GM21717 (cell line): Measurements from ENCODE around the gene TGIF2.
"Not testable (repeated sequence)": the region's sequence is repeated elsewhere in the genome, so short reads cannot be mapped to it uniquely, and the experiment has no call there.

Experiments
- ATAC-seq: cut with Tn5 transposase; IDR thresholded peaks from one replicate; pipeline ENCODE4 v1.9.1; 2021; ENCODE audit warnings: mild to moderate bottlenecking, moderate library complexity; ENCODE audit not compliant: unreplicated experiment

TGIF2 gene

DNA sequence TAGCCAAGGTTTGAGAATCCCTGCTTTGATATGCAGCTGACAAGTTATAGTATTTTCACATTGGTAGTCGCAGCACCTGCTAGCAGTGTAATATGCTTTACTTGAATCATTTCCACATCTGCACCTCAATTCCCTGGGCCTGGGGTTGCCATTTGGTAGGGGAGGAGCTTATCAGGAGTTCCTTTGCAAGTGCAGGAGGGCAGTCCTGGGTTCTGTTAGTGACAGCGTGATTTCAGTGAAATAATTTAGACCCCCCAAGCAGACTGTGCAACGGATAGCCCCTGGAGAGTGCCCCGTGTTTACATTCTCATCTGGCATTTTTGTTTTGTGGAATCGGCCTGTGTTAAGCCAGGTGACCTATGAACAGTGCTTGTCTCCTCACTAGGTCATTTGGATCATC lies 38.2 kb downstream of the TGIF2 start:
- ATAC-seq, result no peak

DNA sequence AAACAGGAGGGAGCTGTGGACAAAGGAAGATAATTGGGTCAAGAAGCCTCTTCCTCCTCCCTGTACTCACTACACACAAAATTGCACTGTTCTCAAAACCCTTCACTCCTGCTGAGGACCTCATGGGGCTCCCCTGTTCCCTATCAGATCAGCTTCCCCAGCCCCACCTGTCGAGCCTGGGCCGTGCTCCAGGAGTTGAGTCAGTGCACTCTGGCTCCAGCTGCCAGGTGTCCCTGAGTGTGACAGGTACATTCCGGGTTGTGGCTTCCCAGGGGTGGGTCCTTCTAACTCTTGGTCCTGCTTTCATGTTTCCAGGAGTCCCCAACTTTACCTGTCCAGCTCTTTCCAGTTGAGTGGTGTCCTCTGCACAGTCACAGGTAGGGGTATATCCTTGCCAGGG lies 40.6 kb downstream of the TGIF2 start:
- ATAC-seq, result no peak

DNA sequence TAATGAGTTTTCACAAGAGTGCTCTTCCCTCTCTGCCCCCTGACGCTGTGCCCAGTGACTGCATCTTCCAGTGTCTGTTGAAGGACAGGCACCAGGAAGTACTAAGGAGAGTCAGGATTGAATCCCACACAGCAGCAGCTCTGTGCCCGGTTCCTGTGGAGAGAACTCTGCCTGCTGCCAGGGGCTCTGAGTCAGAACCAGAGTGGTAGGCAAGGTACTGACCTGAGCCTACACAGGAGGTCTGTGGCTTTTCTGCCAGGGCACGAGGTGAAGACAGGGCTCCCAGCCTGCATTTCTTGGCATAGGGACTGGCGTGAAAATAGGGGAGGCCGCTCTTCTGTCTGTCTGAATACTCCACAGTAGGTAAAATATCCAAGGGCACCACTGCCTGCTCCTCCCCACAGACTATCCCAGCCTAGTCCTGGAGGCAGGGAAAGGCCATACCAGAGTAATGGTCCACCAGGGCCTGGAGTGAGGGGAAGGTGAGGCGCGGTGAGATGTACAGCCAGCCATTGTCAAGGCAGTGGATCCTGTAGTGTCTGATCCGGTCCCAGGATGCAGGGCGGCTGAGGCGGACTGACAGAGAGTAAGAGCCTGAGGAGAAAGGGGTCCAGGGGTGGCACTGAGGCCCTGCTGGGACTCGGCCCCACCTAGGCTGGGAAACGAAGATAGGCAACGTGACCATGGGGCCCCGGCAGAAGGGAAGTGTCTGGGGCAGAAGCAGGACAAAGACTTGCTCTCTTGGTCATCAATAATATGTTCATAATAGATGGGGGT lies 41.6 kb downstream of the TGIF2 start:
- ATAC-seq, result no peak

DNA sequence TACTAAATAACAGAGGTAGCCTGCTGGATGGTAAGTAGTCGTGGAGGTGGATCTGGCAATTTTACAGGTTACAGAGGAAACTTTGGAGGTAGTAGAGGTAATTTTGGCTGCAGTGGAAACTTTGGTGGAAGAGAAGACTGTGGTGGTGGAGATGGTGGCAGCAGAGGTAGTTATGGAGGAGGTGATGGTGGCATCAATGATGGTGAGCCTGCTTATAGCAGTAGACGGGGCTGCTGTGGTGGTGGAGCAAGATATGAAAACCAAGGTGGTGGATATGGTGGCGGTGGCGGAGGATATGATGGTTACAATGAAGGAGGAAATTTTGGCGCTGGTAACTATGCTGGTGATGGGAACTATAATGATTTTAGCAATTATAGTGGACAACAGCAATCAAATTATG lies 47.5 kb downstream of the TGIF2 start:
- no peak for ATAC-seq

DNA sequence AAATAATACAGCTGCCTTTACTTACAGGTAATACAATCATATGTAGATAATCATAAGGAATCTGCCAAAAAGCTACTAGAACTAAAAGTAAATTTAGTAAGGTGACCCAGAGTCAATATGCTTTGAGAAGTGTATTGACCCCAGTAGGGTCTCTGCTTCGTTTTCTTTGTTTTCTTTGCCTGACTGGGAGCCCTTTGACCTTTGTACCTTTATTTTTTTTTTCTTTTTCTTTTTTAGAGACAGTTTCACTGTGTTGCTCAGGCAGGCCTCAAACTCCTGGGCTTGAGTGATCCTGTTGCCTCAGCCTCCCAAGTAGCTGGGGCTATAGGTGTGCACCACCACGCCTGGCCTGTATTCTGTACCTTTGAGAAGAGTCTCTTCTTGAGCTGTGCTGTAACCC lies 50.0 kb downstream of the TGIF2 start:
- no peak for ATAC-seq

DNA sequence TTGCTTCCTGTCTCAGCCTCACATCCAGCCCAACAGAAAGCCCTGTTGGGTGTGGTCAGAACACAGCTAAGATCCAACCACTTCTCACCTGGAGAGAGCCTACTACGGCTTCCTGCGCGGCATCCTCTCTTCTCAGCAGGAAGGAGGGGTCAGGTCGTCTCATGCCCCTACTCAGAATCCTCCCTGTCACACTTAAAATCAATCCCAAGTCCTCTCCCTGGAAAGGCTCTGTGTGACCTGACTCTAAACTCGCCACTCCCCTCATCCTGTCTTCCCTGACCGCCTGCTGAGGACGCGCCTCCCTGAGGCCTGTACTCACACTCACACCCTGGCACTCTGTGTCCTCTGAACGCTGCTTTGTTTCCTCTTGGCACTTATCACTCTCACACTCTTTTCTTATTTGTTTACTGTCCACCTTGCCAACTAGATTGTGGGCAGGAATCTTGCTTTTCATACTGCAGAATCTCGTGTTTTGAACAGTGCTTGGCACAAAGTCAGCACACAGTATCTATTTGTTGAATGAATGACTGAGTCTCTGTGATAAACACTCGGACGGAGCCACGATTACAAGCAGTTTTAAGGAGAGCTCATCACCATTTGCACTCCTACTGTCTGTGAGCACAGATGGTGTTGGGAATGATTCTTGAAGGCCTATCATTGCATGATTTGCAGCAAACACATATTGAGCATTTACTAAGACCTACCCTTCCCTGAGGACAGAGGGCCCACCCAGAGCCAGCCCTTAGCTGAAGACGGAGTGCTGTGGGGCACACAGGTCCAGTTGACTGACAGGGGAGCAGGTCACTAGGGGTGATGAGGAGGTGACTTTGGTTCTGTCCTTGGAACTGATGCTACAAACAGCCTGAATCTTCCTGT lies 50.9 kb downstream of the TGIF2 start:
- no peak for ATAC-seq

DNA sequence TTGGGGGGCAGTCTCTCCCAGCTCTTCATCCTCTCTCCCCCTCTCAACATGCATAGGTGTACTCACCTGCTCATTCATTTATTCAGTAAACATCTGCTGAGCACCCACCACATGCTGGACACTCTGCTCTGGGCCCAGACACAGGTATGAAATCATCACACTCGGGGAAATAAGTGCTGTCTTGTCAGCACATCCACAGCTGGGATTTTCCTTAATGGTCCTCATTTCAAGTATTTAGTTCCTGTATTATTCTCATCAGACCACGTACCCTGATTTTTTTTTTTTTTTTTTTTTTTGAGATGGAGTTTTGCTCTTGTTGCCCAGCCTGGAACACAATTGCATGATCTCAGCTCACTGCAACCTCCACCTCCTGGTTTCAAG lies 51.5 kb downstream of the TGIF2 start:
- ATAC-seq, result no peak

DNA sequence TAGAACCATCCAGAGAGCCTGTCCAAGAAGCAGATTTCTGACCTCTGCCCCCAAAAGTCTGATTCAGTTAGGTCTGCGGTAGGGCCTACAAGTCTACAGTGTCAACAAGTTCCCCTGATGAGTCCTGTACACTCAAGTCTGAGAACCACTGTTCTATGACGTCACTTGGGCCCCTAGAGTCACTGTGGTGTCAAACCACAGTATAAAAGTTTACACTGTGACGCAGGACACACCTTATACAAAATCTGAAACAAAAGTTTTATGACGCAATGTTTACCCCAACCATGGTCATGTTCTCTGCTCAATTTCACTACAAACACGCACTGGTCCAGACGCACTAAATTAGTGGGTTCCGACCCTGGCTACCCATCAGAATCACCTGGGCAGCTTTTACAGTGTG lies 54.7 kb downstream of the TGIF2 start:
- ATAC-seq, result no peak

DNA sequence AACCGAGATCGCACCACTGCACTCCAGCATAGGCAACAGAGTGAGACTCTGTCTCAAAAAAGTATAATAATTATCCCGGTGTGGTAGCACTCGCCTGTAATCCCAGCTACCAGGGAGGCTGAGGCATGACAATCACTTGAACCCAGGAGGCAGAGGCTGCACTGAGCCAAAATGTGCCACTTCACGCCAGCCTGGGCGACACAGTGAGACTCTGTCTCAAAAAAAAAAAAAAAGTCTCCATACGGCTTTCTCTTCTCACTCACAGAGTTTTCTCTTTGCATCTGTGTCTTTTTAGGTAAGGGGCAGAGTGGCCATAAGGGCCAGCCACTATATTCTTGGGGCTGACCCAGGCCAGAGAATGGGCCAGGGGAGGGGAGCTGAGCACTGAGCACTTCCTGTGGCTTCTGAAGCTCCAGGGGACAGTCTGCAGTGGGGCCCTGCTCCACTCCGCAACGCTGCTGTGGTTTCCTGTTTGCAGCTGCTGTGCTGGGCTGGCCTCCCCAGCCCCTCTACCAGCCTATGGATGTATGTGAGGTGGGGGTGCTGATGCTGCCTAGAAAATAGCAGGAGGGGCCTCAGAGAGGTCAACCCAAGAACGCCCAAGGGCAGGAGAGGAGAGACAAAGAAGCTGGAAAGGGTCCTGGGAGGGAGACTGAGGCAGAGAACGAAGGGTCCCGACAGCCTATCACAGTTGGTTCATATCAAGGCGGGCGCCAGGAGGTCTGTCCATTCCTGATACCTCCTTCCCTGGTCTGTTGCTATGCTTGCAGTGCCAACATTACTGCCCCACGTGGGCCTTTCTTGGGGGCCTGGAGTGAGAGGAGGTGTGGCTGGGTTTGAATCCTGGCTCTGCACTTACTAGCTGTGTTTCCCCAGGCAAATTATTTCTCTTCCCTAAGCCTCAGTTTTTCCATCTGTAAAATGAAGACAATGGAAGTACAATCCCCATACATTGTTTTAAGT lies 56.6 kb downstream of the TGIF2 start:
- no peak for ATAC-seq

DNA sequence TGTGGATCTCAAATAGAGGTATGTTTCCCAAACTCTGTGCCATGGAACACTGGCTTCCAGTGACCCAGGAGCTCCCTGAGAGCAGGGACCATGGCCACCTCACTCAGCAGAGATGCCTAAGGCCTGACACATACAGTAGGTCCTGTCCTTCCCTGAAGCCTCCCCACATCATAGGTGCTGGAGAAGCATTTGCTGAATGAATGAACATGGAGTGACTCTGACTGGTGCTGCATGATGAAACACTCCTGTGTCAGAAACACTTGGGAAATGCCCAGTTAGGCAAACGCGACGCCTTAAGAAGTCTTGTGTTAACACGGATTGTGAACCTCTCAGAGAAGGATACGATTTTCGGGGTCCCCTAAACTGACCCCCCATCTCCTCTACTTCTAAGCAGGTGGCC lies 58.2 kb downstream of the TGIF2 start:
- ATAC-seq, result no peak

DNA sequence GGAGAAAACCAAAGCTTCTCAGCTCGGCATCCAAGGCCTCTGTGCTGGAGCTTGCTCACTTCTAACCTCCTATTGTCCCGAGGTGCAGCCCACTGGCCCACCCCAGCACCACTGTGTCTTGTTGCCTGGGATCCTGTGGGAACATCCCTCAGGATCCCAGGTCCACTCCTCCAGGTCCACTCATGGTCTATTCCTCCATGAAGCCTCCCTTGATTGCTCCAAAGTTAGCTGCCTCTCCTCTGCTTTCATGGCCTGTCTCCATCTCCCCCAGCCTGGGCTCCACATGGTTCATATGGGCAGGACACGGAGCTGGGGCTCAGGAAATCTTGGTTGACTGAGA lies 58.7 kb downstream of the TGIF2 start:
- no peak for ATAC-seq

DNA sequence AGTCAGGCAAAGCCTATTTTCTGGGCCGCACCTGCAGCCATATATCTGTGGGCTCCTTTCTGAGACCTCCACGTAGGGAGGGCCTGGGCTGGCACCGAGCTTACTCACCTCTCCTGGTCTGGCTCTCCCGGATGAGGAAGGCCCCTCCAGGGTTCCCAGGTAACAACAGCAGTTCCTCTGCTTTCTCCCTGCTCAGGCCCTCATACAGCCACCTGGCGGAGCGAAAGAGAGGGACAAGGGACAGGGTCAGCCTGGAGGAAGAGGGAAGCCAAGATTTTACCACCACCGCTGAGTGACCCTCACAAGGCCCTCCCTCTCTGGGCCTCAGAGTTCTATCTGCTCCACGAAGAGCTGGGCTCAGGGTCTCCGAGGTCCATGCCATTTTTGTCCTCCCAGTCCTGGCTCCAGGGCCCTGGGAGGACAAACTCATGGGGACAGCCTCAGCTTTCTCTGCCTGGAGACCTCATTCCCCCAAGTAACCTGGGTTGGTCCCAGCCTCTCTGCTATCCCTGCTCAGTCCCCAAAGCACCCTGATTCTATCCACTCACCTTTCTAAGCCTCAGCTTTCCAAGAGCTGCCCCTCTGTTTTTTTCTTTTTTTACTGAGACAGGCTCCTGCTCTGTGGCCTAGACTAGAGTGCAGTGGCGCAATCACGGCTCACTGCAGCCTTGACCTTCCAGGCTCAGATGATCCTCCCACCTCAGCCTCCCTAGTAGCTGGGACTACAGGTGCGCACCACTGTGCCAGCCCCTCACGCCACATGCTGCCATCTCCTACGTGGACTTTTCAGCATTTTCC lies 59.3 kb downstream of the TGIF2 start:
- no peak for ATAC-seq

DNA sequence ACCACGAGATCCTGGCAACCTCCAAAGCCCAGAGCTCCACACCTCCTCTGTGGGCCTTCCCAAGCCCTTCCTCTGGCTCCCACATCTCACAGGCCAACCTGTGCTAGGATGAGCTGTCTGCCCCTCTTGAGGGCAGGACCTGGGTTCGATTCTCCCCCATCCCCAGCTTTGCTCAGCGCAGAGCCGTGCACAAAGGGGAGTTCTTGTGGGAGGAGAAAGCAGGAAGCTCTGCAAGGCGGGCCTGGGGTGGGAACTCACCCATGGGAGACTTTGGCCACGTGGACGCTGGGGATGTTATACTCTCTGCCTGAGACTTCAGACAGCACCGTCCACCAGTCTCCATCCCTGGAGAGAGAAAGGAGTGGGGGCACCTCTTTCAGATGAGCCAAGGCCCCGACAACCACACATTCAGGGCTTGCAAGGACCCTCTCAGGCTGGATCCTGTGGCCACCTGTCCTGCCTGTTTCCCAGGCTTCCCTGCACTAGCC lies 59.9 kb downstream of the TGIF2 start:
- no peak for ATAC-seq

DNA sequence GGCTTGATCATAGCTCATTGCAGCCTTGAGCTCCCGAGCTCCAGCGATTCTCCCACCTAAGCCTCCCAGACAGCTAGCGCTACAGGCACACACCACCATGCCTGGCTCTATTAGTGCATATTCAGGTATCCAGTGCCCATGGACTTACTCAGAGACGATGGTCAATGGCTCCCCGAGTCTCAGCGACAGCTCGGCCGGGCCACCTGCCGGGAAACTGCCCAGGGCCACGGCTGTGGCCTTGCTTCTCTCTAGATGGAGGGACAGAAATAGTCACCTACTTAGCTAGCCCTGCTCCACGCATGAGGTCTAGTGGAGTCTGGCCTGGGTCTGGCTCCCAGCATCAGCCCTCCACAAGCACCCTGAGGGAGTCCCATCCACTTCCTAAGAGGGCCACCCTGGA lies 60.9 kb downstream of the TGIF2 start:
- ATAC-seq, result no peak

DNA sequence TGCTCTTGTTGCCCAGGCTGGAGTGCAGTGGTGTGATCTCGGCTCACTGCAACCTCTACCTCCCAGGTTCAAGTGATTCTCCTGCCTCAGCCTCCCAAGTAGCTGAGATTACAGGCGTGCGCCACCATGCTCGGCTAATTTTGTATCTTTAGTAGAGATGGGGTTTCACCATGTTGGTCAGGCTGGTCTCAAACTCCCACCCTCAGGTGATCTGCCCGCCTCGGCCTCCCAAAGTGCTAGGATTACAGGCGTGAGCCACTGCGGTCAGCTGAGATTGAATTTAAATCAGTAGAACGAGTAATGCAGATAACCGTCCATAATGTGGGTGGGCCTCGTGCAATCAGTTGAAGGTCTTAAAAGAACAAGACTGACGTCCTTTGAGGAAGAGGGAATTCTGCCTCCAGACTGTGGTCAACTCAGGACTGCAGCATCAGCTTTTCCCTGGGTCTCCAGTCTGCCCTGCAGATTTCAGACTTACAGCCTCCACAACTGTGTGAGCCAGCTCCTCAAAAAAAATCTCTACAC lies 65.5 kb downstream of the TGIF2 start:
- not testable (repeated sequence) for ATAC-seq

DNA sequence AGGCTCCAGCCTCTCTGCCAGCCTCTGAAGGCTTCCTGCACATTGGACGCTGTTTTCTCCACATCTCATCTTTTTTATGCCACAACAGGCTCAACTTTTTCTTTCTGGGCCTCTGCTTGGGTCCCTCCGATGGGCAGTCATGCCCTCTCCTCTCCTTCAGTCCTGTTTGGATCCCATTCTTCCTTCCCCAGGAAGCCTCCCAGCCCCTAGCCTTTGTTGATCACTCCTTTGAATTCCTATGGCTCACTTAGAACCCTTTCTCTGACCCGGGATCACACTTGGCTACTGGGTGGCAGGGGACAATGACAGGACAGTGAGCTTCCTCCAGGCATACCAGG lies 68.1 kb downstream of the TGIF2 start:
- ATAC-seq, result no peak

DNA sequence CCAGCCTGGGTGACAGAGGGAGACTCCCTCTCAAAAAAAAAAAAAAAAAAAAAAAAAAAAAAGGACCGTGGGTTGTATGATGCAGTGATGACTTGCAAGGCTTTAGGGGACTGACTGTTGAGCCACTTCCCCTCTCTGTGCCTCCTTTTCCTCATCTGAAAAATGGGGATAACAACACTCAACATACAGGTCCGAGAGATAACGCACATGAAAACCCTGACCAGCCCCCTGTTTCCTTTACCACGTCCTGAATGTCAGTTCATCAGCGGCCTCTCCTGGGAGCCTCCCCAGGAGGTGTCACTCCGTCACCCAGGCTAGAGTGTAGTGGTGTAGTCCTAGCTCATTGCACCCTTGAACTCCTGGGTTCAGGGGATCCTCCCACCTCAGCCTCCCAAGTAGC lies 68.7 kb downstream of the TGIF2 start:
- no peak for ATAC-seq
